ENCODE data around the gene CADM2.

- TF ChIP-seq POLR2AphosphoS5 (IDR thresholded peaks at IDR 0.05; ENCODE audit: low read depth, low read length): no peak
- no peak for TF ChIP-seq REST (IDR thresholded peaks at IDR 0.05; ENCODE audit: low read depth)
- no peak for TF ChIP-seq CTCF (IDR thresholded peaks at IDR 0.05 in 2 of 3, conservative IDR thresholded peaks at IDR 0.05 in 1 of 3; ENCODE audit: borderline replicate concordance in 1 of 3, insufficient read depth in 1 of 3, low read depth in 2 of 3, low read length in 2 of 3)
- no peak for TF ChIP-seq SP1 (IDR thresholded peaks at IDR 0.05; ENCODE audit: low read depth)
- TF ChIP-seq SRF (IDR thresholded peaks at IDR 0.05; ENCODE audit: low read depth): no peak
- no peak for TF ChIP-seq YY1 (IDR thresholded peaks at IDR 0.05; ENCODE audit: extremely low read depth, insufficient replicate concordance, low read depth, low read length)
- TF ChIP-seq ZBTB33 (IDR thresholded peaks at IDR 0.05; ENCODE audit: extremely low read depth, insufficient replicate concordance, low read length): no peak
- no peak for TF ChIP-seq POLR2A (IDR thresholded peaks at IDR 0.05; ENCODE audit: borderline replicate concordance, extremely low read depth, insufficient read depth, insufficient read length)
- no peak for TF ChIP-seq ZFX (IDR thresholded peaks at IDR 0.05)
- no peak for TF ChIP-seq MAX (IDR thresholded peaks at IDR 0.05)
- no peak for TF ChIP-seq EZH2phosphoT487 (IDR thresholded peaks at IDR 0.05; ENCODE audit: borderline replicate concordance)
- TF ChIP-seq EZH2 (IDR thresholded peaks at IDR 0.05): no peak
- TF ChIP-seq JUND (IDR thresholded peaks at IDR 0.05): no peak
Measured at GRCh38 chr3:85783291-85783690, 824.5 kb downstream of the CADM2 start.
